Measurements from ENCODE around the gene KSR2. TPM values are rescaled to one million over a fixed set of nuclear protein-coding genes. Genes with fewer than 3 reads are reported as not detected.

Gene KSR2
- total RNA-seq, 4 donors from 2014 or later, result 0.02 to 0.10 TPM; not detected in 2

DNA sequence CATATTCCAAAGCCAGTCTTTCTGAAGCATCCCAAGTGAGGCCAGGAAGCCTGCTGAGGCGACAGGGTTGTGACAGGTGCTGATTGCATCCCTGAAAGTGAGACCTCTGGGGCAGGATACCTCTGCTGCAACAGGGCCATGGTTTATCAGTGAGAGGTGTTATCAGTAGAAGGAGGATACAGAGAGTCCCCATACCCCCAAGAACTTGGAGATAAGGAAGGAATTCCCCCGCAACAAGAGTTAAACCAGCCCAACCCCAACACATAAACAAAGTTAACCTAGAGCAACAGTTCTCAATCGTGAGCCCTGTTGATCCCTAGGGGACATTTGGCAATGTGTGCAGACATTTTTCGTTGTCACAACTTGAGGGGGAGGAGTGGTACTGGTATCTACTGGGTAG, 374.3 kb downstream of the KSR2 start:
- intact Hi-C loops (cut with DNase I; ENCODE audit: low total_unique reads) (no loop called here), in situ Hi-C loops (cut with MboI; ENCODE audit: low sequenced_read_pairs in 4 of 4) (loop anchor here in 3 of 4 donors (25.0 kb wide), 2 partner anchors 357 to 382 kb away; no protein-coding TSS in a partner anchor)

DNA sequence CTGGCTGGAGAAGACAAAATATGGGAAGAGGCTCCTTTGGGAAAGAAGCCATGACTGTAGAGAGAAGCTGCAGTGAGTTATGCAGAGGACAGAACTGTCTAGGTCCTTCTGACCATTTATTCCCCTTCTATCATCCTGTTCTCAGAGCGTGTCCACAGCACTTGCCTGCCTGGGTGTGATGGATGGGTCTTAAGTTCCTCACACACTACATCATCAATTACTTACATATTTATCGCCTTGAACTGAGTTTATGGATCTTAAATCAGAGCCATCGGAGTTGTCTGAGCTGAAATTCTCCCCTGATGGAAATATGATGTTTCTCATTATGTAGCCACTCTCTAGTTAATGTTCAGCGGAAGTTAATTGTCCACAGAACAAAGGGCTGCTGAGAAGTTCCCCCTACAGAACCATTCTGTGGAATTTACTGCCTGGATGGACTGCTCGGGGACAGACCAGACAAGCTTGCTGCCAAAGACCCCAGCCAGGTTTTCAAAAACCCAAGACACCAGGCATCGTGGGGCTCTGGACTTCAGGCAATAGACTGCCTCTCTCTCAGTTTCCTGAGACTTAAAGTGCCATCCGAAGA, 374.9 kb downstream of the KSR2 start:
- intact Hi-C loops (cut with DNase I; ENCODE audit: low total_unique reads), result no loop called here
- Histone ChIP-seq H3K9me3 (no peaks in the 10 kb centered on the region), H3K27ac (no peak overlapping the region), H3K36me3 (no peaks in the 10 kb centered on the region), H3K4me1 (no peaks in the 10 kb centered on the region), H3K27me3 (peaks cover 0 to 2% (median 0%) of the 10 kb centered on the region in 3 donors), H3K4me3 (no peak overlapping the region)
- ATAC-seq, result no peak
- TF ChIP-seq, protein P1, sequence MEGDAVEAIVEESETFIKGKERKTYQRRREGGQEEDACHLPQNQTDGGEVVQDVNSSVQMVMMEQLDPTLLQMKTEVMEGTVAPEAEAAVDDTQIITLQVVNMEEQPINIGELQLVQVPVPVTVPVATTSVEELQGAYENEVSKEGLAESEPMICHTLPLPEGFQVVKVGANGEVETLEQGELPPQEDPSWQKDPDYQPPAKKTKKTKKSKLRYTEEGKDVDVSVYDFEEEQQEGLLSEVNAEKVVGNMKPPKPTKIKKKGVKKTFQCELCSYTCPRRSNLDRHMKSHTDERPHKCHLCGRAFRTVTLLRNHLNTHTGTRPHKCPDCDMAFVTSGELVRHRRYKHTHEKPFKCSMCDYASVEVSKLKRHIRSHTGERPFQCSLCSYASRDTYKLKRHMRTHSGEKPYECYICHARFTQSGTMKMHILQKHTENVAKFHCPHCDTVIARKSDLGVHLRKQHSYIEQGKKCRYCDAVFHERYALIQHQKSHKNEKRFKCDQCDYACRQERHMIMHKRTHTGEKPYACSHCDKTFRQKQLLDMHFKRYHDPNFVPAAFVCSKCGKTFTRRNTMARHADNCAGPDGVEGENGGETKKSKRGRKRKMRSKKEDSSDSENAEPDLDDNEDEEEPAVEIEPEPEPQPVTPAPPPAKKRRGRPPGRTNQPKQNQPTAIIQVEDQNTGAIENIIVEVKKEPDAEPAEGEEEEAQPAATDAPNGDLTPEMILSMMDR (IDR thresholded peaks at IDR 0.05 in 4 of 5, conservative IDR thresholded peaks at IDR 0.05 in 1 of 5), result no peak
- TF ChIP-seq POLR2A (IDR thresholded peaks at IDR 0.05), result no peak
- in situ Hi-C loops (cut with MboI; ENCODE audit: low sequenced_read_pairs in 4 of 4), result loop anchor here in 3 of 4 donors (25.0 kb wide), 2 partner anchors 357 to 382 kb away; no protein-coding TSS in a partner anchor
- no peak for DNase-seq

More for the DNA sequence above, 374.3 kb downstream of the KSR2 start:
- Histone ChIP-seq H3K27ac (no peak overlapping the region), H3K4me1 (no peaks in the 10 kb centered on the region), H3K27me3 (peaks cover 0 to 7% (median 0%) of the 10 kb centered on the region in 3 donors), H3K9me3 (no peaks in the 10 kb centered on the region), H3K36me3 (no peaks in the 10 kb centered on the region), H3K4me3 (no peak overlapping the region)
- no peak for ATAC-seq
- TF ChIP-seq, protein P1 (IDR thresholded peaks at IDR 0.05 in 4 of 5, conservative IDR thresholded peaks at IDR 0.05 in 1 of 5), result no peak
- no peak for TF ChIP-seq POLR2A (IDR thresholded peaks at IDR 0.05)
- no peak for DNase-seq

DNA sequence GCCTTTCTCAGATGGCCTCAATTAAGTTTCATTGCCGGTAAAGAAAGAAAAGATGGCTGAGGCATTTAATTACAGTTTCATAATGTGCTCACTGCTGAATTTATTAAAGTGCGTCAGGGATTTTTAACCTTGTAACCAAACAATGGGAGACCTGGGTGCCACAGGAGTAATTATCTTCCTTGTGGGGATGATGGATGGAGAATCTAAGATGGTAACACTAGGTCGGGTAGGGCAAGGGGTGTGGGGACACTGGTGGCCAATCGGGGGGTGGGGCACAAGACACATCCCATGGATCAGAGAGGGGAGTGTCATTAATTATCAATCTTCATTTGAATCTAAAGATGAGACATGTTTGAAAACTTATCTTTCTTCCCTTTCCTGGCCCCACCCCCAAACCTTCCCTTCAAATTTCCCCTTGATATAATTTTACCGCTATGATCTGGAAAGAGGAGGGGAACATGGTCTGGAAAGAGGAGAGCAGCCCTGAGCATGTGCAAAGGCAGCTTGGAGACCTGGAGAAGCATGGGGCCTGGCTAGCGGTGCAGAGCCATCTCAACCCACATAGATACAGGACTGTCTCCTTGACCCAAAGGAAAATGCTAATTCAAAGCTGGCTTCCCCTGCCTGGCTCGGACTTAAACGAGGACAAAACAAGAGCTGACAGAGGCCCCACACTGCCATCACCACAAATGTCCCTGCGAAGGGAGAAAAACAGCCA, 376.0 kb downstream of the KSR2 start:
- Histone ChIP-seq H3K9me3 (no peaks in the 10 kb centered on the region), H3K27me3 (peaks cover 0 to 2% (median 0%) of the 10 kb centered on the region in 3 donors), H3K36me3 (no peaks in the 10 kb centered on the region), H3K4me3 (no peak overlapping the region), H3K27ac (no peak overlapping the region), H3K4me1 (no peaks in the 10 kb centered on the region)
- intact Hi-C loops (cut with DNase I; ENCODE audit: low total_unique reads), result no loop called here
- no peak for ATAC-seq
- no peak for TF ChIP-seq POLR2A (IDR thresholded peaks at IDR 0.05)
- TF ChIP-seq, protein P1 (IDR thresholded peaks at IDR 0.05 in 4 of 5, conservative IDR thresholded peaks at IDR 0.05 in 1 of 5), result no peak
- in situ Hi-C loops (cut with MboI; ENCODE audit: low sequenced_read_pairs in 4 of 4), result loop anchor here in 3 of 4 donors (25.0 kb wide), 2 partner anchors 355 to 380 kb away; no protein-coding TSS in a partner anchor
- DNase-seq, result no peak

DNA sequence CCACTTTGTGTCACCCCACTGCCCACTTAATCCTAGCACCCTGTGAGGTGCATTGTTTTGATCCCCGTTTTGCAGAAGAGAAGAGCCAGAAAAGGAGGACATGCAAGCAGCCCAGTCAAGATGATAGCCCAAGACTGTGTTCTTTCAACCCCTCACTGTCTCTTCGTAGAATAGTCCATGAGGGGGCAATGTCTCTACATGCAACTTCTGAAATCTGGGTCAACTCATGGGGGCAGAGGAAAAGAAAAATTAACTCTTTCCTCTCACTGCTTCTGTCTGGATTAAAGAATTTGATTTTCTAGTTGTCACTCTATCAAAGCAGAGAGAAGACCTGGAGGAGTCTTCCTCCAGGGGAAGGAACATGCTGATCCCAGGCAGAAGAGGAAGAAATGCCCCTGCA, 377.8 kb downstream of the KSR2 start:
- Histone ChIP-seq H3K9me3 (no peaks in the 10 kb centered on the region), H3K27ac (no peak overlapping the region), H3K27me3 (peaks cover 0 to 2% (median 0%) of the 10 kb centered on the region in 3 donors), H3K4me1 (no peaks in the 10 kb centered on the region), H3K4me3 (no peak overlapping the region), H3K36me3 (no peaks in the 10 kb centered on the region)
- DNase-seq (no peak), ATAC-seq (no peak)
- intact Hi-C loops (cut with DNase I; ENCODE audit: low total_unique reads), result no loop called here
- in situ Hi-C loops (cut with MboI; ENCODE audit: low sequenced_read_pairs in 4 of 4), result loop anchor here in 3 of 4 donors (25.0 kb wide), 2 partner anchors 354 to 379 kb away; no protein-coding TSS in a partner anchor
- TF ChIP-seq POLR2A (IDR thresholded peaks at IDR 0.05), result no peak
- TF ChIP-seq, protein P1 (IDR thresholded peaks at IDR 0.05 in 4 of 5, conservative IDR thresholded peaks at IDR 0.05 in 1 of 5), result no peak

Measured in gastrocnemius medialis (tissue), 4 donors.